Mesothelial cell of epicardium (in vitro differentiated cells): Measurements from ENCODE around the gene HDAC4. TPM values are rescaled to one million over a fixed set of nuclear protein-coding genes. Genes with fewer than 3 reads are reported as not detected.

ENCODE experiments used
- DNase-seq, 2 experiments: peaks; one replicate each; pipeline ENCODE4 v3.0.0; 2021; ENCODE audit warnings: low spot score in 2 of 2; ENCODE audit not compliant: unreplicated experiment in 2 of 2
- H3K27ac Mint-ChIP-seq: 2 replicates; pipeline ENCODE4 v1.8.0; 2021; ENCODE audit warnings: mixed read lengths
- H3K27me3 Mint-ChIP-seq: 2 replicates; pipeline ENCODE4 v1.8.0; 2021; ENCODE audit warnings: low read depth, mixed read lengths
- H3K36me3 Mint-ChIP-seq: 2 replicates; pipeline ENCODE4 v1.8.0; 2021; ENCODE audit warnings: mixed read lengths
- H3K4me1 Mint-ChIP-seq: 2 replicates; pipeline ENCODE4 v1.8.0; 2021; ENCODE audit warnings: mixed read lengths
- H3K4me3 Mint-ChIP-seq: 2 replicates; pipeline ENCODE4 v1.8.0; 2021; ENCODE audit warnings: mild to moderate bottlenecking, moderate library complexity, mixed read lengths
- H3K9me3 Mint-ChIP-seq: 2 replicates; pipeline ENCODE4 v1.8.0; 2021; ENCODE audit warnings: mixed read lengths
- CTCF ChIP-seq: fragments of 200-600 bp; sonication (generic); IDR thresholded peaks from one replicate; pipeline ENCODE4 v1.5.0; 2021; ENCODE audit warnings: antibody characterized with exemption; ENCODE audit not compliant: unreplicated experiment
- total RNA-seq: library from RNA; stranded (reverse); gene quantifications from 3 replicates; pipeline ENCODE4 v1.2.1, GENCODE V29; 2021

The HDAC4 gene
- total RNA-seq, 1 donor from 2014 or later, result 59.2 TPM

GRCh38 chr2:239184968-239185903, 215.6 kb downstream of the HDAC4 start:
- no peak overlapping the region for H3K4me3 Mint-ChIP-seq
- H3K36me3 Mint-ChIP-seq, result peaks cover 32% of the 10 kb centered on the region
- H3K27me3 Mint-ChIP-seq, result no peaks in the 10 kb centered on the region
- H3K27ac Mint-ChIP-seq, result no peak overlapping the region
- TF ChIP-seq CTCF, result no peak
- DNase-seq, result peak in 1 of 2 experiments; percentile 31
- H3K9me3 Mint-ChIP-seq, result no peaks in the 10 kb centered on the region
- H3K4me1 Mint-ChIP-seq, result peaks cover 29% of the 10 kb centered on the region

- no peak for TF ChIP-seq CTCF
- H3K36me3 Mint-ChIP-seq, result peaks cover 27% of the 10 kb centered on the region
- DNase-seq, result peak in 1 of 2 experiments; percentile 27
- no peaks in the 10 kb centered on the region for H3K9me3 Mint-ChIP-seq
- H3K27me3 Mint-ChIP-seq, result no peaks in the 10 kb centered on the region
- H3K27ac Mint-ChIP-seq, result peak overlapping the region; percentile 47
- no peak overlapping the region for H3K4me3 Mint-ChIP-seq
- H3K4me1 Mint-ChIP-seq, result peaks cover 29% of the 10 kb centered on the region
These were observed 216.6 kb downstream of the HDAC4 start for GRCh38 chr2:239184179-239184578.

GRCh38 chr2:239182981-239183791, 217.6 kb downstream of the HDAC4 start:
- H3K4me3 Mint-ChIP-seq, result no peak overlapping the region
- H3K36me3 Mint-ChIP-seq, result peaks cover 29% of the 10 kb centered on the region
- peak in 1 of 2 experiments; percentile 29 for DNase-seq
- no peak for TF ChIP-seq CTCF
- peaks cover 29% of the 10 kb centered on the region for H3K4me1 Mint-ChIP-seq
- H3K9me3 Mint-ChIP-seq, result no peaks in the 10 kb centered on the region
- H3K27me3 Mint-ChIP-seq, result no peaks in the 10 kb centered on the region
- H3K27ac Mint-ChIP-seq, result peak overlapping the region; percentile 93

GRCh38 chr2:239181903-239182581, 218.8 kb downstream of the HDAC4 start:
- H3K4me3 Mint-ChIP-seq, result peak overlapping the region; percentile 28
- peaks cover 29% of the 10 kb centered on the region for H3K4me1 Mint-ChIP-seq
- DNase-seq, result peak in 1 of 2 experiments; percentile 23
- H3K36me3 Mint-ChIP-seq, result peaks cover 30% of the 10 kb centered on the region
- no peaks in the 10 kb centered on the region for H3K27me3 Mint-ChIP-seq
- peaks cover 3% of the 10 kb centered on the region for H3K9me3 Mint-ChIP-seq
- peak overlapping the region; percentile 93 for H3K27ac Mint-ChIP-seq
- no peak for TF ChIP-seq CTCF
